T-helper 22 cell (primary cell): ENCODE measurements around the gene GCNA.

ENCODE experiments used
- DNase-seq: peaks from one replicate; pipeline ENCODE4 v3.0.0-alpha.2; 2020; ENCODE audit warnings: low read depth

GCNA gene

GRCh38 chrX:71615954-71616353, 37.7 kb downstream of the GCNA start:
- no peak for DNase-seq

GRCh38 chrX:71616672-71617529, 38.7 kb downstream of the GCNA start:
- DNase-seq: no peak

- no peak for DNase-seq
These were observed 39.5 kb downstream of the GCNA start for GRCh38 chrX:71617742-71618141.

GRCh38 chrX:71618303-71618721, 40.1 kb downstream of the GCNA start, which contains the start of gene CXCR3:
TSS of gene CXCR3 (minus strand) at chrX:71618511. CDS start at chrX:71618449, 62 bp downstream.
- peak; percentile 56 for DNase-seq

- DNase-seq: no peak
These were observed 40.5 kb downstream of the GCNA start for GRCh38 chrX:71618787-71619186.

GRCh38 chrX:71619193-71619592, 41.0 kb downstream of the GCNA start:
- DNase-seq: peak; percentile 55

GRCh38 chrX:71619986-71620385, 41.7 kb downstream of the GCNA start:
- DNase-seq: no peak

GRCh38 chrX:71621603-71622002, 43.4 kb downstream of the GCNA start:
- DNase-seq: no peak

- DNase-seq: no peak
These were observed 43.9 kb downstream of the GCNA start for GRCh38 chrX:71622032-71622575.

- peak; percentile 73 for DNase-seq
These were observed 44.6 kb downstream of the GCNA start for GRCh38 chrX:71622576-71623450.

GRCh38 chrX:71623714-71624113, 45.5 kb downstream of the GCNA start:
- no peak for DNase-seq

GRCh38 chrX:71625471-71625870, 47.2 kb downstream of the GCNA start:
- DNase-seq: no peak

- DNase-seq: no peak
These were observed 48.3 kb downstream of the GCNA start for GRCh38 chrX:71626576-71626975.

- DNase-seq: no peak
These were observed 49.6 kb downstream of the GCNA start for GRCh38 chrX:71627588-71628404.

- DNase-seq: no peak
These were observed 51.2 kb downstream of the GCNA start for GRCh38 chrX:71629467-71629866.

- no peak for DNase-seq
These were observed 54.9 kb downstream of the GCNA start for GRCh38 chrX:71632923-71633657.

GRCh38 chrX:71634366-71634765, 56.1 kb downstream of the GCNA start:
- no peak for DNase-seq

- DNase-seq: no peak
These were observed 58.4 kb downstream of the GCNA start for GRCh38 chrX:71636438-71637252.

- DNase-seq: no peak
These were observed 59.0 kb downstream of the GCNA start for GRCh38 chrX:71637253-71637618.

GRCh38 chrX:71637848-71638247, 59.6 kb downstream of the GCNA start:
- no peak for DNase-seq
